AG04450 (cell line): ENCODE measurements around the gene KBTBD13. TPM values are rescaled to one million over a fixed set of nuclear protein-coding genes. Genes with fewer than 3 reads are reported as not detected.

Experiments
- CTCF ChIA-PET: fragments of 300-600, 350-600 bp; formaldehyde crosslinking; extraction: SDS; loops from one replicate; lab custom pipeline; 2022; ENCODE audit warnings: antibody characterized with exemption, inconsistent platforms; lab: Charles Lee
- POLR2A ChIA-PET: fragments of 350-600 bp; formaldehyde crosslinking; extraction: SDS; loops from one replicate; lab custom pipeline; 2021; ENCODE audit warnings: antibody characterized with exemption, inconsistent platforms; lab: Yijun Ruan, JAX
- DNase-seq: peaks from one replicate; pipeline ENCODE4 v3.0.0-alpha.2; 2011; ENCODE audit warnings: low read depth, low spot score
- H3K27ac ChIP-seq: one replicate; pipeline ENCODE4 v1.5.1; 2012; ENCODE audit warnings: low read depth, low read length, control low read depth
- H3K27me3 ChIP-seq: one replicate; pipeline ENCODE4 v1.6.0; 2012; ENCODE audit warnings: low read length; ENCODE audit not compliant: control insufficient read depth, insufficient read depth
- H3K4me3 ChIP-seq: 2 replicates; pipeline ENCODE4 v1.5.1; 2011; ENCODE audit warnings: mild to moderate bottlenecking, low read depth, low read length, control low read depth
- H3K9me3 ChIP-seq: 2 replicates; pipeline ENCODE4 v1.5.1; 2012; ENCODE audit warnings: low read length; ENCODE audit not compliant: control insufficient read depth, insufficient read depth
- polyA plus RNA-seq: library from polyadenylated mRNA; depleted of rRNA; stranded (reverse); fragments of >200 nt; gene quantifications from 2 replicates; pipeline ENCODE4 v1.2.3, GENCODE V29; 2011
- TF ChIP-seq, protein P1 (sequence below): IDR thresholded peaks from 2 replicates; pipeline ENCODE4 v1.5.1; 2011; ENCODE audit warnings: low read depth, low read length, control low read depth, inconsistent platforms

The KBTBD13 gene
- polyA plus RNA-seq, 1 experiment: not detected

DNA sequence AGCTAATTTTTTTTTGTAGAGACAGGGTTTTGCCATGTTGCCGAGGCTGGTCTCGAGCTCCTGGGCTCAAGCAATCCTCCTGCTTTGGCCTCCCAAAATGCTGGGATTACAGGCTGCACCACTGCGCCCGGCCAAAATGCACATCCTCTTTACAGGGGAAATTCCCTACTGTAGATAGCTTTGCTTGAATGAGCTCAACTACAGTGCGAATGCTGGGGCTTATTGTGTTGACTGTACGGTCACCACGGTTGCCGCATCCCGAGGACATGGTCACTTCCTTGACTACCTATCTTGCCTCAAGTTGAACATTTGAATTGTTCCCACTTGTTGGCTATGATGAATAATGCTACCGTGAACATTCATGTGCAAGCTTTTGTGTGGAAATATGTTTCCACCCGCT lies 41.8 kb upstream of the KBTBD13 start:
- Histone ChIP-seq H3K27ac (no peak overlapping the region), H3K27me3 (no peaks in the 10 kb centered on the region), H3K9me3 (no peaks in the 10 kb centered on the region), H3K4me3 (no peak overlapping the region)
- no peak for DNase-seq
- ChIA-PET POLR2A (interaction anchor here (1.0 to 1.1 kb wide), 2 partner anchors 8 to 151 kb away, joined by 4 to 5 read pairs; partner anchors contain the start of gene CLPX), CTCF (interaction anchor here (1.0 to 6.6 kb wide), 16 partner anchors 9 to 265 kb away, joined by 3 to 78 read pairs (median 7); partner anchors contain the start of genes KBTBD13 and UBAP1L)
- TF ChIP-seq, protein P1, sequence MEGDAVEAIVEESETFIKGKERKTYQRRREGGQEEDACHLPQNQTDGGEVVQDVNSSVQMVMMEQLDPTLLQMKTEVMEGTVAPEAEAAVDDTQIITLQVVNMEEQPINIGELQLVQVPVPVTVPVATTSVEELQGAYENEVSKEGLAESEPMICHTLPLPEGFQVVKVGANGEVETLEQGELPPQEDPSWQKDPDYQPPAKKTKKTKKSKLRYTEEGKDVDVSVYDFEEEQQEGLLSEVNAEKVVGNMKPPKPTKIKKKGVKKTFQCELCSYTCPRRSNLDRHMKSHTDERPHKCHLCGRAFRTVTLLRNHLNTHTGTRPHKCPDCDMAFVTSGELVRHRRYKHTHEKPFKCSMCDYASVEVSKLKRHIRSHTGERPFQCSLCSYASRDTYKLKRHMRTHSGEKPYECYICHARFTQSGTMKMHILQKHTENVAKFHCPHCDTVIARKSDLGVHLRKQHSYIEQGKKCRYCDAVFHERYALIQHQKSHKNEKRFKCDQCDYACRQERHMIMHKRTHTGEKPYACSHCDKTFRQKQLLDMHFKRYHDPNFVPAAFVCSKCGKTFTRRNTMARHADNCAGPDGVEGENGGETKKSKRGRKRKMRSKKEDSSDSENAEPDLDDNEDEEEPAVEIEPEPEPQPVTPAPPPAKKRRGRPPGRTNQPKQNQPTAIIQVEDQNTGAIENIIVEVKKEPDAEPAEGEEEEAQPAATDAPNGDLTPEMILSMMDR: no peak

DNA sequence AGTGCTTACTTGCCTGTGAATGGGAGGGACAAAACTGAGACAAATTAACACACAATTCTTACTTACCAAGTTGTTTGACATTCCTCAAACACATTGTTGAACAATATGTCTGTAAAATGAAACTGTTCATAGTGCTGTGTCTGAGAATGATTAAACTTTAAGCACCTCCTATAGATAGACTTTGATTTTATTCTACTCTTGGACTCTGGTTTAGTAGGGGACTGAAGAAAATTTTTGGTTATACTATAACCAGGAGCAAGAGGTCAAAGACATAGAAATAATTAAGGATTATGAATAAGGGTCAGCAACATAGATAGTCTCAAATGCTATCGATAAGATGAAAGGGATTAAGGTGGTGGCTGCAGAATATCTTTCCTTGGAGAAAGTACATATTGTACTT lies 39.2 kb upstream of the KBTBD13 start:
- no peaks in the 10 kb centered on the region for H3K9me3 ChIP-seq
- ChIA-PET CTCF (no interaction called here), POLR2A (interaction anchor here (0.7 kb wide), 1 partner anchor 48 kb away, joined by 6 read pairs; no protein-coding TSS in a partner anchor)
- H3K27me3 ChIP-seq: no peaks in the 10 kb centered on the region
- no peak overlapping the region for H3K4me3 ChIP-seq
- TF ChIP-seq, protein P1: no peak
- H3K27ac ChIP-seq: no peak overlapping the region
- no peak for DNase-seq

DNA sequence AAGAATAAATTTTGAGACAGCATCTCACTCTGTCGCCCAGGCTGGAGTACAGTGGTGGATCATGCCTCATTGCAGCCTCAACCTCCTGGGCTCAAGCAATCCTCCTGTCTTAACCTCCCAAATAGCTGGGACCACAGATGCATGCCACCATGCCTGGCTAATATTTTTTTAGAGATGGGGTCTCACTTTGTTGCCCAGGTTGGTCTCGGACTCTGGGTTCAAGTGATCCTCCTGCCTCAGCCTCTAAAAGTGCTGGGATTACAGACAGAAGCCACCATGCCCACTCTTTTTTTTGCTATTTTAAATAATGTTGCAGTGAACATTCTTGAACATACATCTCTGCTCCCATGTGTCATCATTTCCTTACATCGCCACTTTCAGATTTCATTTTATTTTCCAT lies 38.1 kb upstream of the KBTBD13 start:
- CTCF ChIA-PET: interaction anchor here (1.7 kb wide), 1 partner anchor 63 kb away, joined by 10 read pairs; no protein-coding TSS in a partner anchor
- Histone ChIP-seq H3K27ac (no peak overlapping the region), H3K4me3 (no peak overlapping the region), H3K9me3 (no peaks in the 10 kb centered on the region), H3K27me3 (no peaks in the 10 kb centered on the region)
- TF ChIP-seq, protein P1: no peak
- no peak for DNase-seq
- POLR2A ChIA-PET: interaction anchor here (1.2 kb wide), 1 partner anchor 63 kb away, joined by 3 read pairs; no protein-coding TSS in a partner anchor

DNA sequence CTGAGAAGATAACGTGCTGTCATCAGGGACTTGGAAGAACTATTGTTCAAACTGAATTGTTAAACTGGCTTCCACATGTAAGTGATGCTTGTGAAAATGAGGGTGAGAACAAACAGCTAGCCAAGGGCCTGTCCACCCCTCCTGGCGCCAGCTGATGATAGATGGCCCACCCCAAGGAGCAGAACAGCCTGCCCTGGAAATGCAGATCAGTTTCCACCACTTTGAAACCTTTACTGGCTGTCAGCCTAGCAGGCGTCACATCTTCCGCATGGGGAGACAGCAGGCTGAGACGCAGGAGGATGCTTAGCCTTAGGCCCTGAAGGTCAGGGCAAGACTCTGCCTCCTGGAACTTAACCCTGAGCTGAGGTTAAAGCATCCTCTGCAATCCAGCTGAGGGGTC lies 37.7 kb upstream of the KBTBD13 start:
- ChIA-PET POLR2A (interaction anchor here (1.2 kb wide), 1 partner anchor 63 kb away, joined by 3 read pairs; no protein-coding TSS in a partner anchor), CTCF (interaction anchor here (1.7 kb wide), 1 partner anchor 63 kb away, joined by 10 read pairs; no protein-coding TSS in a partner anchor)
- no peak for DNase-seq

DNA sequence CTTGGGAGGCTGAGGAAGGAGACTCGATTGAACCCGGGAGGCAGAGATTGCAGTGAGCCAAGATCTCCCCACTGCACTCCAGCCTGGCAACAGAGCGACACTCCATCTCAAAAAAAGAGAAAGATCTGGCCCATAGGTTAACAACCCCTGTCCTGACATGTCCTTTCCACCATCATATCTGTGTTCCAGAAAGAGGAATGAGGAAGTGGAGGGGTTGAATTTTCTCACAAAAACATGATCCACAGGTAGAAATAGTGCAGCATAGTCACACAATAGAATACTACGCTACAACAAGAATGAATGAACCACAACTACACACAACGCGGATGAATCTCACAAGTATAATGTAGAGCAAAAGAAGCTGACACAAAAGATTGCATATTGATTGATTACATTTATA lies 36.1 kb upstream of the KBTBD13 start:
- Histone ChIP-seq H3K27me3 (no peaks in the 10 kb centered on the region), H3K9me3 (no peaks in the 10 kb centered on the region), H3K27ac (no peak overlapping the region), H3K4me3 (no peak overlapping the region)
- TF ChIP-seq, protein P1: no peak
- POLR2A ChIA-PET: no interaction called here
- no peak for DNase-seq
- CTCF ChIA-PET: no interaction called here

More for the DNA sequence above, 37.7 kb upstream of the KBTBD13 start:
- TF ChIP-seq, protein P1: no peak
- Histone ChIP-seq H3K4me3 (no peak overlapping the region), H3K27ac (no peak overlapping the region), H3K9me3 (no peaks in the 10 kb centered on the region), H3K27me3 (no peaks in the 10 kb centered on the region)
